Immature natural killer cell (primary cell): ENCODE measurements around the gene RPS15. TPM values are rescaled to one million over a fixed set of nuclear protein-coding genes. Genes with fewer than 3 reads are reported as not detected.

Source experiments
- DNase-seq, 3 donors: peaks; one replicate each; pipeline ENCODE4 v3.0.0; 2022; ENCODE audit warnings: mixed read lengths in 1 of 3
- H3K27ac Mint-ChIP-seq, 6 donors: one replicate each; pipeline ENCODE4 v1.8.0; 2020; ENCODE audit warnings: mixed read lengths in 6 of 6, mild to moderate bottlenecking in 5 of 6, inconsistent platforms in 4 of 6, moderate library complexity in 3 of 6
- H3K27me3 Mint-ChIP-seq, 3 donors: one replicate each; pipeline ENCODE4 v1.8.0; 2020 to 2021; ENCODE audit warnings: low read depth in 3 of 3, mild to moderate bottlenecking in 3 of 3, mixed read lengths in 3 of 3, moderate library complexity in 3 of 3, inconsistent platforms in 1 of 3
- H3K36me3 Mint-ChIP-seq, 3 donors: one replicate each; pipeline ENCODE4 v1.8.0; 2020; ENCODE audit warnings: mixed read lengths in 3 of 3, inconsistent platforms in 2 of 3, mild to moderate bottlenecking in 2 of 3
- H3K4me1 Mint-ChIP-seq, 2 donors: one replicate each; pipeline ENCODE4 v1.8.0; 2020; ENCODE audit warnings: inconsistent platforms in 2 of 2, mild to moderate bottlenecking in 2 of 2, mixed read lengths in 2 of 2, moderate library complexity in 1 of 2
- H3K4me3 Mint-ChIP-seq, 5 donors: one replicate each; pipeline ENCODE4 v1.8.0; 2020; ENCODE audit warnings: mild to moderate bottlenecking in 5 of 5, mixed read lengths in 5 of 5, inconsistent platforms in 3 of 5, moderate library complexity in 3 of 5
- H3K9me3 Mint-ChIP-seq, 6 donors: one replicate each; pipeline ENCODE4 v1.8.0; 2020; ENCODE audit warnings: mild to moderate bottlenecking in 6 of 6, mixed read lengths in 6 of 6, inconsistent platforms in 4 of 6, moderate library complexity in 3 of 6
- polyA plus RNA-seq, 3 donors: library from polyadenylated mRNA; unstranded; fragments of 300-500 nt; fragmentation: Illumina TruSeq; gene quantifications; one replicate each; pipeline ENCODE4 v1.2.3, GENCODE V29; 2021

RPS15 gene
- polyA plus RNA-seq, 3 donors from 2014 or later = 1,383 to 2,244 (median 1,622) TPM

DNA sequence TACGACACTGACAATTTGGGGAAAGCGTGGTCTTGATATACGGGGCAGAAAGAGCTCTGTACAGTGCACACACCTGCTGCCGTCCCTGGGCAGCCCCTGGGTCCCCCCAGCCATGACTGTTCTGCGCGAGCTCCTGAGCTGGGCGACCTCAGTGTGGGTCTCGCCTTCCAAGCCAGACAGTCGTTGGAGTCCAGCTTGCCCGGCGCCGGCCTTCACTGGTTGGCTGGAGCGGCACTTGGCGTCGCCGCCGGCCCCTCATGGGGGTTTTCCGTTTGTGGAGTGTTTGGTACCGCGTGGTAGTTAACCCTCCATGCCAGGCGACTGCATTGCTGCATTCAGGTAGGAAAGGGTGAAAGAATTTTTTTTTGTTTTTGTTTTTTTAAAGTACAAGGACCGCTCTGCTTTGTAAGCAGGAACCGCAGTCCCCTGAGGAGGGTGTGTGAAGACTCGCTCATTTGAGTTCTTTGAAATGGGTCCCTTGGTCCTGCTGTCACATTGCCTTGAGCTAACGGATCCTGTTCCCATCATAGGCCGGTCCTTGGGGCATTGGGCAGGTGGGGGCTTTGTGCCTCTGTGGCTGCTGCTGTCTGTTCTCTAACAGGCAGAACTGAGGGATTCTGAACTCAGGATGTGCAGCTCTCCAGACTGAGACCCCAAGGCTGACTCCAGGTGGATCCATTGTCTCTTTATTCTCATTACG lies 10.8 kb upstream of the RPS15 start:
- no peak overlapping the region for H3K4me3 Mint-ChIP-seq
- peaks cover 1 to 5% of the 10 kb centered on the region in 2 donors for H3K4me1 Mint-ChIP-seq
- H3K9me3 Mint-ChIP-seq = no peaks in the 10 kb centered on the region
- DNase-seq = no peak
- H3K27ac Mint-ChIP-seq = no peak overlapping the region
- peaks cover 0 to 6% (median 4%) of the 10 kb centered on the region in 3 donors for H3K27me3 Mint-ChIP-seq
- peaks cover 3 to 14% (median 5%) of the 10 kb centered on the region in 3 donors for H3K36me3 Mint-ChIP-seq

DNA sequence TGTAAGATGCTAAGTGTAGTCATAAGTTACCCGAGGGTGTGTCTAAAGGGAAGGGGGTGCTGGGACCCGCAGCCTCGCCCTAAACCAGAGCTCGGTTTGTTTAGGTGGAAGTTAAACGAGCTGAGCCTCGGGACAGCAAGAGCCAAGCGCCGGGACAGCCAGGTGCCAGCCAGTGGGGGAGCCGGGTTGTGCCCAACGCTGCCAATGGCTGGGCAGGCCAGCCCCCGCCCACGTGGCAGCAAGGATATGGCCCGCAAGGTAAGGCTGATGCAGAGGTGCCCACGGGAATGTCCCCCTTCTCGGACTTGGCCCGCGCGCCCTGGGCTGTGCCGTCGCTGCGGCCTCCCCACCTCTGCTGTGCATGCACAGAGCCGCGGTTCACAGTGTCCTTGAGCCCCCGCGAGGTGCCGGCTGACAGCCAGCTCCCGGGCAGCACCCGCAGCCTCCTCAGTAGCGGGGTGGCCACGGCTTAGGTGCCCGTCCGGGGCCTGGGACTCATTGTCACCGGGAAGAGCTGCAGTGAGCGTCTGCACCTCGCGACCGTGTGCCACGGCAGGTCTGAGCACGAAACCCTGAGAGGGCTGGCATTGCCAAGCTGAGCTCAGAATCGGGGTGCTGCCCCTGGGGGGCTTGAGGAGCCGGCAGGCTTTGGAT lies 9.3 kb upstream of the RPS15 start:
- Mint-ChIP-seq H3K27ac (no peak overlapping the region), H3K4me3 (no peak overlapping the region), H3K4me1 (peaks cover 0 to 1% of the 10 kb centered on the region in 2 donors), H3K9me3 (no peaks in the 10 kb centered on the region), H3K27me3 (peaks cover 0 to 4% (median 4%) of the 10 kb centered on the region in 3 donors), H3K36me3 (peaks cover 0 to 4% (median 0%) of the 10 kb centered on the region in 3 donors)
- DNase-seq = no peak

DNA sequence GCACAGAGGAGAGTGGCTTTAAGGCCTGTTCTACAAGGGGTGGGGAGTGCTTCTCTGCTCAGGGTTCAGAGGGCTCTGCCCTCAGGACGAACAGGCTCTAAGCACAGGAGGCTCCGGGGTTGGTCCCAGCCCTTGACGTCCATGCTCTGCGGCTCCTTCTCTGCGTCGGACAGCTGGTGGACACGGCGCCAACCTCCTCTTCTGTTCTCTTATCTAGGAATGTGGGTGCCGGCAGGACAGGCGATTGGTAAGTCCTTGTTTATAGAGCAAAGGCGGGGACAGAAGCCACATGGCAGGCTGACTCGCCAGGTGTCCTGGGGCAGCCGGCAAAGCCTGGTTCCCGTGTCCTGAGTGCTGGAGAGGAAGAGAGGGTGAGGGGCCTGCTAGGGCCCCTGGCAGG lies 8.4 kb upstream of the RPS15 start:
- Mint-ChIP-seq H3K27me3 (peaks cover 0 to 4% (median 1%) of the 10 kb centered on the region in 3 donors), H3K27ac (no peak overlapping the region), H3K4me1 (peaks cover 0 to 1% of the 10 kb centered on the region in 2 donors), H3K36me3 (peaks cover 0 to 4% (median 0%) of the 10 kb centered on the region in 3 donors), H3K4me3 (no peak overlapping the region), H3K9me3 (no peaks in the 10 kb centered on the region)
- no peak for DNase-seq

DNA sequence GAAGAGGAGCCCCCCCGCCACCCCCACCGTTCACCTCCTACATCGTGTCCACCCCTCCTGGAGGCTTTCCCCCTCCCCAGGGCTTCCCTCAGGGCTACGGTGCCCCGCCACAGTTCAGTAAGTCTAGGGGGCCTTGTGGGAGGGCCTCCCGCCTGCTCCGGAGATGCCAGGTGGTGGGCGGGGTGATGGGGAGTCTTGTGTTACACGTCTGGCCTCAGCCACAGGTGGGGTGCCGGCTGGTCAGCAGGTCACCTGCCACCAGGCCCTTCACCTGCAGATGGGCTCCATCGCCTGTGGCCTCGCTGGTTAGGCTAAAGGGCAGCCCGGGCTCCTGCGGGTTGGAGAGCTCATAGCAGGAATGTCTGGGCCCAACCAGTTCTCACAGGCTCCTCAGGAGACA lies 8.0 kb upstream of the RPS15 start:
- Mint-ChIP-seq H3K27ac (no peak overlapping the region), H3K4me1 (peaks cover 0 to 1% of the 10 kb centered on the region in 2 donors), H3K9me3 (no peaks in the 10 kb centered on the region), H3K36me3 (no peaks in the 10 kb centered on the region), H3K27me3 (peaks cover 1 to 4% (median 2%) of the 10 kb centered on the region in 3 donors), H3K4me3 (no peak overlapping the region)
- DNase-seq = no peak

DNA sequence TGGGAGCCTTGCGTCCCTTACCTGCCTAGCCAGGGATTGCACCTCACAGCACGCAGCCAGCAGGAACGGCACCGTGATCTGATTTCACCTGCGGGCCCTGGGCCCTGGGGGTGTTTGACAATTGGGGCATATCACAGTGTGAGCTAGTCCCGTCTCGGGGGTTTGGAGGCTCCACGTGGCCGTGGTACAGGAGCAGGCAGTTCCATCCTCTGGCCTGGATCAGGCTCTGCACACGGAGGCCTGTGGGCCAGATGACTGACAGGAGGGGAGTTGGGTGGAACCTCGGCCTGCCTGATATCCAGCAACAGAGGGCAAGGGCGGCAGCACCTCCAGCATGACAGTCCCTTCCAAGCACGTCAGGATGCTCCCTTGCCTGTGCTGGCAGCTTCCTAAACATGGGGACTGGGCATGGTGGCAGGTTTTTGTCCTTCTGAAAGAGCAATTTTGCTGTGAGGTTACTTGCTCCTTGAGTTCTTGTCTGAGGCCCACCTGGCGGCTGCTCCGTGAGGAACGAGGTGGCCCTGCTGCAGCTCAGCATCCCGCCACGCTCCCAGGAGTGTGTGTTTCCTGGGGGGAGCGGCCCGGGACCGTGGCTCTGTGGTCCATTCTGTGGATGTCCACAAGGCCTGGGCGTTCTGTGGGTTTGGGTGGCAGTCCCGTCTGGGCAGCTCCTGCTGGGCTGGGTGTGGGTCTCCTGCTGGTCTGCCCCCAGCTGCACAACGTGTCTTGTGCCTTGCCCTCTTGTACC lies 6.3 kb upstream of the RPS15 start:
- H3K4me3 Mint-ChIP-seq = no peak overlapping the region
- H3K9me3 Mint-ChIP-seq = no peaks in the 10 kb centered on the region
- H3K36me3 Mint-ChIP-seq = peaks cover 0 to 3% (median 0%) of the 10 kb centered on the region in 3 donors
- peaks cover 1 to 6% (median 2%) of the 10 kb centered on the region in 3 donors for H3K27me3 Mint-ChIP-seq
- peaks cover 0 to 3% of the 10 kb centered on the region in 2 donors for H3K4me1 Mint-ChIP-seq
- no peak for DNase-seq
- no peak overlapping the region for H3K27ac Mint-ChIP-seq

DNA sequence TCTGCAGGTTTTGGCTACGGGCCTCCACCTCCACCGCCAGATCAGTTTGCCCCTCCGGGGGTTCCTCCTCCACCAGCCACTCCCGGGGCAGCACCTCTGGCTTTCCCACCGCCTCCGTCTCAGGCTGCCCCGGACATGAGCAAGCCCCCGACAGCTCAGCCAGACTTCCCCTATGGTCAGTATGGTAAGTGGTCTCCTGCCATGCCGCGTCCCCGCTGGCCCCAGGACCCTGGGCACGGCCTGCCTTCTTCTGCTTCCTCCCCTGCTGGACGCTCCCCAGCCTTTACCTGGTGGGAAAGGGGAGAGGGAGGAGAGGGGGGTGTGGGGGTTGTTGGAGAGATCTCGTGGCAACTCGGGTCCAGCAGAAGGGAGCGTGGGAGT lies 5.7 kb upstream of the RPS15 start:
- peaks cover 0 to 3% (median 0%) of the 10 kb centered on the region in 3 donors for H3K36me3 Mint-ChIP-seq
- H3K4me3 Mint-ChIP-seq = no peak overlapping the region
- H3K27ac Mint-ChIP-seq = no peak overlapping the region
- DNase-seq = no peak
- H3K27me3 Mint-ChIP-seq = peaks cover 1 to 6% (median 2%) of the 10 kb centered on the region in 3 donors
- no peaks in the 10 kb centered on the region for H3K9me3 Mint-ChIP-seq
- peaks cover 0 to 3% of the 10 kb centered on the region in 2 donors for H3K4me1 Mint-ChIP-seq

DNA sequence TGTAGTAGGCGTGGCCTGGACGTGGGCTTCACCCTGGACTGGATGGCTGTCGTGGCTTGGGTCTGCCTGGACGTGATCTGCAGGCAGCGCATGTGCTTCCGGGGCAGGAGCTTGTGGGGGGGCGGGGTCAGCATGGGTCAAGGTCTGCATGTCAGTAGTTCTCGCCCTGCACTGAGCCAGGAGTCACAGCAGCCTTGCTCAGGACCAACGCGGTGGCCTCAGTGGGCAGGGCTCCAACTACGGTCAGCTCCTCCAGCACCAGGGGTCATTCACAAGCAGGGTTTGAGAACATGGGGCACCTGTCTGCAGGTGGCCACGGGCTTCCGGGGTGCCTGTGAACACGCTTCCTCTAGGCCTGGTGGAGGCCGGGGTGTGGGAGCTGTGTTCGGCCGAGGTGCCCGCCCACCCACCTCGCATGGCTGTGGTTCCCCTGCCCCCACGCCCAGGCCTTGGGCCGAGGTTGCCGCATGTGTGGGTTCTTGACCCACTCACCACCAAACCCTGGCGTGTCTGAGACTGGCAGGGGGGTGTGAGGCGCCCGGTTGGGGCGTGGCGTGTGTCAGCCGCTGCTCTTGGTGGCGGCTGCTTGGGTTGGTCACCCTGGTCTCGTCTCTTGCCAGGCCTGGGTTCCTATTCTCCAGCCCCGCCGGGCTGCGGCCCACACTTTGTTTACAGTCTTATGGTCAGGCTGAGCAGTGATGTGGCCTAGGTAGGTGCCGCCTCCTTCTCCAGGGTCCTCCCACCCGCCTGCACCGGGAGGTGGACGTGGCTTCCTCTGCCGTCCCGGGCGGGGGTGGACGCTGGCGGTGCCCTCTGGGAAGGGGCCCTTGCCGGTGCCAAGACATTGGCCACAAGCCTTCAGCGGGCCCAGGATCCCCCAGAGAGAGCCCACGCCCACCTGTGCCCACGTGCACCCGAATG lies 4.8 kb upstream of the RPS15 start:
- DNase-seq = no peak
- peaks cover 7 to 12% (median 9%) of the 10 kb centered on the region in 3 donors for H3K27me3 Mint-ChIP-seq
- H3K4me3 Mint-ChIP-seq = no peak overlapping the region
- no peak overlapping the region for H3K27ac Mint-ChIP-seq
- peaks cover 0 to 4% (median 3%) of the 10 kb centered on the region in 3 donors for H3K36me3 Mint-ChIP-seq
- H3K9me3 Mint-ChIP-seq = no peaks in the 10 kb centered on the region
- peaks cover 5 to 11% of the 10 kb centered on the region in 2 donors for H3K4me1 Mint-ChIP-seq

DNA sequence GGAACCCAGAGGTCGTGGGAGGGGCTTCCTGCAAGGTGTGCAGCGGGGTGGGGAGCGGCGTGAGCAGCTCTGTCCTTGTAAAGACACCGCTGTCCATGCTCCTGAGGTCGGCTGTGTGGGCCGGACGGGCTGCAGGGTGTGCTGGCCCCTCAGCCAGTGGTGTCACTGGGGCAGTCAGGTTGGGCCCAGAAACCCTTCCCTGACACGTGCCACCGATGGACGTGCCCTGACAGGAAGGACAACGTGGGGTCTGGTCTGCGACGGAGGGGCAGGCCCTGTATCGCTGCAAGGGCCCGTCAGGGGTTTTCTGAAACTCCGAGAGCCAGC lies 4.2 kb upstream of the RPS15 start:
- peaks cover 0 to 4% (median 3%) of the 10 kb centered on the region in 3 donors for H3K36me3 Mint-ChIP-seq
- peaks cover 5 to 12% of the 10 kb centered on the region in 2 donors for H3K4me1 Mint-ChIP-seq
- no peaks in the 10 kb centered on the region for H3K9me3 Mint-ChIP-seq
- no peak overlapping the region for H3K27ac Mint-ChIP-seq
- H3K27me3 Mint-ChIP-seq = peaks cover 7 to 14% (median 12%) of the 10 kb centered on the region in 3 donors
- DNase-seq = no peak
- no peak overlapping the region for H3K4me3 Mint-ChIP-seq

DNA sequence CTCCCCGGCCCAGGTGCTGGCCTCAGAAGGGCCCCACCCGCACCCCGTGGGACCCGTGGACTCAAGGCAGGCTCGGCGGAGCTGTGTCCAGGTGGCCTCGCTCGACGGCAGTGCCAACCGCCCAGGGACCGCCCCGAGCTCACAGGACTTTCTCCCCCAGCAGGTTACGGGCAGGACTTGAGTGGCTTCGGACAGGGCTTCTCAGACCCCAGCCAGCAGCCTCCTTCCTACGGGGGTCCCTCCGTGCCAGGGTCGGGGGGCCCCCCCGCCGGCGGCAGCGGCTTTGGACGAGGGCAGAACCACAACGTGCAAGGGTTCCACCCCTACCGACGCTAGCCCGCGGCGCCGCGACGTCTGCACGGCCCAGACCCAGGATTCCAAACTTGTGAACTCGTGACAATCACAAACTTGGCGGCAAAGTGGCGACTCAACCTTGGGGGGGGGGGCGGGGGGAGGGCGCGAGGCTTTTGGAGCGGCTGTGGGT lies 3.6 kb upstream of the RPS15 start:
- peaks cover 0 to 4% (median 3%) of the 10 kb centered on the region in 3 donors for H3K36me3 Mint-ChIP-seq
- H3K9me3 Mint-ChIP-seq = no peaks in the 10 kb centered on the region
- no peak for DNase-seq
- H3K27ac Mint-ChIP-seq = no peak overlapping the region
- peaks cover 7 to 14% (median 12%) of the 10 kb centered on the region in 3 donors for H3K27me3 Mint-ChIP-seq
- no peak overlapping the region for H3K4me3 Mint-ChIP-seq
- H3K4me1 Mint-ChIP-seq = peaks cover 9 to 19% of the 10 kb centered on the region in 2 donors

DNA sequence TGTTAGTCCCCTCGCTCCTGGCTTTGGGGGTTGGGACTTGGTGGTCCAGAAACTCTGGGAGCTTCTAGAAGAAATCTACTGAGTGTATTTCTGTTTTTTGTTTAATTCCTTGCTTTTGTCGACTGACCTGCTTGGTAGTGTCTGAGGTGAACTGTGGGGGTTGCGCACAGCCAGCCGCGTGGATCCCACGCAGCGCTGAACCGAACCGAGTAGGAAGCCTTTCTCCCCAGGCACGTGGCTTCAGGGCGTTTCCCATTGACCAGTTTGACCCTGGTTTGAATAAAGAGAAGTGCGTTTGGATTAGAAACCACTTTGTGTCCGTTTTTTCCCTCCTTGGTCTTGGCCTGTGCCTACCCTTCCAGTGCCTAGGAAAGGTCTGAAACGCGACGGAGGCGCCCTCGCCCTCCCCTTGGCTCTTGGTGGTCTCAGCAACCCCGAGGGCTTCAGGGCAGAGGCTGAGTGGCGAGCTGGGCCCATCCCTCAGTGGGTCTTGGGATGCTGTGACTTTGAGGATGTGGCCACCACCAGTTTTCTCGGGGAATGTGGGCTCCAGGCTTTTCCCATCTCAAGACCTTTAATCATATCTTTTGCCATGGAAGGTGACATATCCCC lies 2.7 kb upstream of the RPS15 start:
- Mint-ChIP-seq H3K9me3 (no peaks in the 10 kb centered on the region), H3K27me3 (peaks cover 7 to 12% (median 12%) of the 10 kb centered on the region in 3 donors), H3K36me3 (peaks cover 0 to 4% (median 3%) of the 10 kb centered on the region in 3 donors), H3K27ac (peak overlapping the region in 5 of 6 donors; percentile 12 to 60 (median 45)), H3K4me3 (no peak overlapping the region), H3K4me1 (peaks cover 14 to 26% of the 10 kb centered on the region in 2 donors)
- no peak for DNase-seq

DNA sequence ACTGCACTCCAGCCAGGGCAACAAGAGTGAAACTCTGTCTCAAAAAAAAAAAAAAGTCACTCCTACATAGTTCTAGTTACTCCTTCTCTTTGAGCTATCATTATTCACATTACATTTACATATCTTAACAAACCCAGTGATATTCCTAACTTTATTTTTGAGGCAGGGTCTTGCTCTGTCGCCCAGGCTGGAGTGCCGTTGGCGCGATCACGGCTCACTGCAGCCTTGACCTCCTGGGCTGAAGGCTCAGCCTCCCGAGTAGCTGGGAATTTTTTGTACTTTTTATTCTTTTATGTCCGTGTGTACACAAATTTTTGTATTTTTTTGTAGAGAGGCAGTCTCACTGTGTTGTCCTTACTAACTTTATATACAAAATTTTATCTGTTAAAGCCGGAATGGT lies 587 bp upstream of the RPS15 start:
- H3K27me3 Mint-ChIP-seq = peaks cover 5 to 14% (median 12%) of the 10 kb centered on the region in 3 donors

DNA sequence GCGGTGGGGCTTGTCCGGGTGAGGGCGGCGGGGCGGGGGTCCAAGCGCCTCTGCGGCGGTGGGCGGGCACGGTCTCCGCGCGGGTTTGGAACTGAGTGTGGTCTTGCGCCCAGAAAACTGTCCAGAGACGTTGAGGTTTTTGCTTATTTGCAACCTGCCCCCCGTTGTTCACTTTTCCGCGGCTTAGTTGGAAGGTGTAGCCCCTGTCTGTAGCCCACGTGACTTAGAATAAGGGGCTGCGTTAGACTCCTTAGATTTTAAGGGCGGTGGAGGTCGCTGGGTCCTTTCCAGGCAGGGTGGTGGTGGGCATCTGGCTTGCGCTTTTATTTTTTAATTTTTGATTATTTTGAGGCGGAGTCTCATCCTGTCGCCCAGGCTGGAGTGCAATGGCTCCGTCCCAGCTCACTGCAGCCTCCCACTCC lies 748 bp downstream of the RPS15 start:
- H3K36me3 Mint-ChIP-seq = peaks cover 0 to 11% (median 3%) of the 10 kb centered on the region in 3 donors
- H3K4me3 Mint-ChIP-seq = peak overlapping the region; percentile 95 to 99 (median 96)
- H3K4me1 Mint-ChIP-seq = peaks cover 22 to 37% of the 10 kb centered on the region in 2 donors
- peak overlapping the region; percentile 72 to 97 (median 88) for H3K27ac Mint-ChIP-seq
- H3K9me3 Mint-ChIP-seq = no peaks in the 10 kb centered on the region
- peaks cover 5 to 14% (median 12%) of the 10 kb centered on the region in 3 donors for H3K27me3 Mint-ChIP-seq
- DNase-seq = no peak

More for the DNA sequence above, 587 bp upstream of the RPS15 start:
- DNase-seq = no peak
- Mint-ChIP-seq H3K4me1 (peaks cover 22 to 37% of the 10 kb centered on the region in 2 donors), H3K27ac (peak overlapping the region in 5 of 6 donors; percentile 91 to 97 (median 95)), H3K9me3 (no peaks in the 10 kb centered on the region), H3K4me3 (peak overlapping the region in 3 of 5 donors; percentile 95 to 98 (median 96)), H3K36me3 (peaks cover 0 to 11% (median 3%) of the 10 kb centered on the region in 3 donors)
